HL-60 (cell line): ENCODE measurements around the gene ARF5.

Experiments
- GABPA ChIP-seq: IDR thresholded peaks from 2 replicates; pipeline ENCODE4 v1.6.1; 2012; ENCODE audit warnings: low read depth
- POLR2AphosphoS5 ChIP-seq: IDR thresholded peaks from 2 replicates; pipeline ENCODE4 v1.6.1; 2012; ENCODE audit warnings: low read depth
- SPI1 ChIP-seq: IDR thresholded peaks from 2 replicates; pipeline ENCODE4 v1.6.1; 2012; ENCODE audit warnings: low read depth, mild to moderate bottlenecking, borderline replicate concordance
- TF ChIP-seq, protein P1 (sequence below): IDR thresholded peaks from one replicate; pipeline ENCODE4 v1.5.1; 2011; ENCODE audit warnings: low read length, control low read depth, inconsistent platforms; ENCODE audit not compliant: insufficient read depth
- TF ChIP-seq, protein P2 (sequence below): IDR thresholded peaks from 2 replicates; pipeline ENCODE4 v1.6.1; 2012; ENCODE audit warnings: low read depth; ENCODE audit not compliant: insufficient replicate concordance

DNA sequence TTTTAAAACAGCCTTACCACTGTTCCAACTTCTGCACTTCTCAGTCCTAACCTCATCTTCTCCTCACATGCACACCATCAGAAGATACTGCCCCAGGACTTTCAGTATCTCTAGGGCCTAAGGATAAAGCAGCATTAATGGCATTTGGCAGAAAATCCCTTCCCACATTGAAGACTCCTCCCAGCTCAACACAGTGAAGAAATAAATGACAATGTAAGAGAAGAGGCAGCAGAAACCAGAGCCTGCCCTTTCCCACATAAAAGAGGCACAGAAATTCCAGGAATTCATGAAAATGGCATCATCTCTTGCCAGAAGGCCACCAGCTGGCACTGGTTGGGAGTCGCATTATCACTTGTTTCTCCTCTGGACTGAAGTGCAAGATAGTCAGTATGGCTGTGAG lies 6.5 kb upstream of the ARF5 start:
- TF ChIP-seq, protein P1, sequence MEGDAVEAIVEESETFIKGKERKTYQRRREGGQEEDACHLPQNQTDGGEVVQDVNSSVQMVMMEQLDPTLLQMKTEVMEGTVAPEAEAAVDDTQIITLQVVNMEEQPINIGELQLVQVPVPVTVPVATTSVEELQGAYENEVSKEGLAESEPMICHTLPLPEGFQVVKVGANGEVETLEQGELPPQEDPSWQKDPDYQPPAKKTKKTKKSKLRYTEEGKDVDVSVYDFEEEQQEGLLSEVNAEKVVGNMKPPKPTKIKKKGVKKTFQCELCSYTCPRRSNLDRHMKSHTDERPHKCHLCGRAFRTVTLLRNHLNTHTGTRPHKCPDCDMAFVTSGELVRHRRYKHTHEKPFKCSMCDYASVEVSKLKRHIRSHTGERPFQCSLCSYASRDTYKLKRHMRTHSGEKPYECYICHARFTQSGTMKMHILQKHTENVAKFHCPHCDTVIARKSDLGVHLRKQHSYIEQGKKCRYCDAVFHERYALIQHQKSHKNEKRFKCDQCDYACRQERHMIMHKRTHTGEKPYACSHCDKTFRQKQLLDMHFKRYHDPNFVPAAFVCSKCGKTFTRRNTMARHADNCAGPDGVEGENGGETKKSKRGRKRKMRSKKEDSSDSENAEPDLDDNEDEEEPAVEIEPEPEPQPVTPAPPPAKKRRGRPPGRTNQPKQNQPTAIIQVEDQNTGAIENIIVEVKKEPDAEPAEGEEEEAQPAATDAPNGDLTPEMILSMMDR = no peak
- TF ChIP-seq, protein P2, sequence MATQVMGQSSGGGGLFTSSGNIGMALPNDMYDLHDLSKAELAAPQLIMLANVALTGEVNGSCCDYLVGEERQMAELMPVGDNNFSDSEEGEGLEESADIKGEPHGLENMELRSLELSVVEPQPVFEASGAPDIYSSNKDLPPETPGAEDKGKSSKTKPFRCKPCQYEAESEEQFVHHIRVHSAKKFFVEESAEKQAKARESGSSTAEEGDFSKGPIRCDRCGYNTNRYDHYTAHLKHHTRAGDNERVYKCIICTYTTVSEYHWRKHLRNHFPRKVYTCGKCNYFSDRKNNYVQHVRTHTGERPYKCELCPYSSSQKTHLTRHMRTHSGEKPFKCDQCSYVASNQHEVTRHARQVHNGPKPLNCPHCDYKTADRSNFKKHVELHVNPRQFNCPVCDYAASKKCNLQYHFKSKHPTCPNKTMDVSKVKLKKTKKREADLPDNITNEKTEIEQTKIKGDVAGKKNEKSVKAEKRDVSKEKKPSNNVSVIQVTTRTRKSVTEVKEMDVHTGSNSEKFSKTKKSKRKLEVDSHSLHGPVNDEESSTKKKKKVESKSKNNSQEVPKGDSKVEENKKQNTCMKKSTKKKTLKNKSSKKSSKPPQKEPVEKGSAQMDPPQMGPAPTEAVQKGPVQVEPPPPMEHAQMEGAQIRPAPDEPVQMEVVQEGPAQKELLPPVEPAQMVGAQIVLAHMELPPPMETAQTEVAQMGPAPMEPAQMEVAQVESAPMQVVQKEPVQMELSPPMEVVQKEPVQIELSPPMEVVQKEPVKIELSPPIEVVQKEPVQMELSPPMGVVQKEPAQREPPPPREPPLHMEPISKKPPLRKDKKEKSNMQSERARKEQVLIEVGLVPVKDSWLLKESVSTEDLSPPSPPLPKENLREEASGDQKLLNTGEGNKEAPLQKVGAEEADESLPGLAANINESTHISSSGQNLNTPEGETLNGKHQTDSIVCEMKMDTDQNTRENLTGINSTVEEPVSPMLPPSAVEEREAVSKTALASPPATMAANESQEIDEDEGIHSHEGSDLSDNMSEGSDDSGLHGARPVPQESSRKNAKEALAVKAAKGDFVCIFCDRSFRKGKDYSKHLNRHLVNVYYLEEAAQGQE = no peak
- no peak for TF ChIP-seq POLR2AphosphoS5
- no peak for TF ChIP-seq SPI1
- TF ChIP-seq GABPA = no peak
